ENCODE results near the gene PPP1R9A. TPM values are rescaled to one million over a fixed set of nuclear protein-coding genes. Genes with fewer than 3 reads are reported as not detected.

Gene PPP1R9A
- total RNA-seq, 1 experiment from 2014 or later = 13.5 TPM

GRCh38 chr7:94957061-94957460 is 49.7 kb downstream of the PPP1R9A start:
- Histone ChIP-seq H3K9me2 (ENCODE audit: insufficient read depth) (no peaks in the 10 kb centered on the region), H3K27me3 (ENCODE audit: insufficient read depth, low read length) (no peaks in the 10 kb centered on the region), H3K4me2 (ENCODE audit: low read length) (no peak overlapping the region), H4K20me1 (ENCODE audit: insufficient read depth) (no peaks in the 10 kb centered on the region), H2AFZ (ENCODE audit: low read depth, low read length, poor library complexity, severe bottlenecking) (no peak overlapping the region), H3K9me3 (ENCODE audit: control insufficient read depth in 1 of 2, insufficient read depth in 1 of 2, low read depth in 1 of 2, low read length in 2 of 2) (no peaks in the 10 kb centered on the region), H3K4me3 (replicated peaks in 1 of 2; ENCODE audit: low read depth in 1 of 2, low read length in 2 of 2) (no peak overlapping the region), H3K4me1 (ENCODE audit: control insufficient read depth in 1 of 2, insufficient read depth in 2 of 2, low read length in 2 of 2) (no peaks in the 10 kb centered on the region), H3K27ac (ENCODE audit: low read depth, low read length) (no peak overlapping the region), H3K9ac (ENCODE audit: low read length) (no peak overlapping the region), H3K79me2 (ENCODE audit: insufficient read depth, low read length) (no peaks in the 10 kb centered on the region), H3K36me3 (ENCODE audit: control insufficient read depth in 1 of 2, insufficient read depth in 2 of 2, low read length in 2 of 2) (no peaks in the 10 kb centered on the region)
- ChIA-PET RAD21 (ENCODE audit: low non-redundant PET in 1 of 2, low total read pairs in 2 of 2, uncharacterized antibody in 2 of 2, unreplicated experiment in 2 of 2) (no interaction called here), POLR2A (no interaction called here), CTCF (no interaction called here)
- TF ChIP-seq SRF (IDR thresholded peaks at IDR 0.05; ENCODE audit: low read depth) (no peak), YY1 (IDR thresholded peaks at IDR 0.05; ENCODE audit: extremely low read depth, insufficient replicate concordance, low read depth, low read length) (no peak), ELF1 (IDR thresholded peaks at IDR 0.05; ENCODE audit: borderline replicate concordance, low read depth) (no peak), ZFX (IDR thresholded peaks at IDR 0.05) (no peak), FOSL1 (IDR thresholded peaks at IDR 0.05; ENCODE audit: low read depth) (no peak), EGR1 (IDR thresholded peaks at IDR 0.05; ENCODE audit: low read depth) (no peak), CBX3 (IDR thresholded peaks at IDR 0.05; ENCODE audit: low read depth) (no peak), CTCF (IDR thresholded peaks at IDR 0.05 in 2 of 3, conservative IDR thresholded peaks at IDR 0.05 in 1 of 3; ENCODE audit: borderline replicate concordance in 1 of 3, insufficient read depth in 1 of 3, low read depth in 2 of 3, low read length in 2 of 3) (no peak), EZH2 (IDR thresholded peaks at IDR 0.05) (no peak), REST (IDR thresholded peaks at IDR 0.05; ENCODE audit: low read depth) (no peak), EZH2phosphoT487 (IDR thresholded peaks at IDR 0.05; ENCODE audit: borderline replicate concordance) (no peak), SIN3A (IDR thresholded peaks at IDR 0.05; ENCODE audit: low read depth) (no peak), ZBTB33 (IDR thresholded peaks at IDR 0.05; ENCODE audit: extremely low read depth, insufficient replicate concordance, low read length) (no peak), CEBPB (IDR thresholded peaks at IDR 0.05; ENCODE audit: low read depth) (no peak), POLR2AphosphoS5 (IDR thresholded peaks at IDR 0.05; ENCODE audit: low read depth, low read length) (no peak), RAD21 (IDR thresholded peaks at IDR 0.05; ENCODE audit: low read depth) (no peak), TCF7L2 (IDR thresholded peaks at IDR 0.05; ENCODE audit: borderline replicate concordance, extremely low read depth, insufficient read depth, insufficient read length) (no peak)
- intact Hi-C loops (cut with micrococcal nuclease) = no loop called here
- DNase-seq (ENCODE audit: low read depth, low spot score) (no peak), ATAC-seq (no peak)
- BruUV-seq (replicated peaks) = no TSS peak
